HepG2 (cell line): ENCODE measurements around the gene AP3D1. TPM values are rescaled to one million over a fixed set of nuclear protein-coding genes. Genes with fewer than 3 reads are reported as not detected.

Source experiments
- ATAC-seq: fragments of 200-7000 bp; cut with Tn5 transposase; 3 replicates; pipeline ENCODE4 v1.9.1; 2020; ENCODE audit warnings: mild to moderate bottlenecking, moderate library complexity
- BruUV-seq: library from RNA; stranded (reverse); fragments of 400-500 nt; replicated peaks from 2 replicates; lab custom pipeline; 2021; lab: Mats Ljungman, UMichigan
- CTCF ChIA-PET: fragments of 300-600 bp; formaldehyde crosslinking; extraction: SDS; loops from one replicate; lab custom pipeline; 2021; ENCODE audit warnings: low total read pairs, inconsistent platforms, low intra/inter-chr PET ratio; lab: Yijun Ruan, JAX
- POLR2A ChIA-PET: fragments of 350-600 bp; sonication (Branson Sonifier 250); formaldehyde crosslinking; loops from one replicate; lab custom pipeline; 2020; ENCODE audit warnings: antibody characterized with exemption, inconsistent platforms; lab: Yijun Ruan, JAX
- DNase-seq: peaks from one replicate; pipeline ENCODE4 v3.0.0-alpha.2; 2015; ENCODE audit warnings: low spot score
- FAIRE-seq: peaks from 3 replicates; lab custom pipeline; 2011; peaks lifted over from hg19 to GRCh38; lab: Jason Lieb, UNC
- H2AFZ ChIP-seq: one replicate; pipeline ENCODE4 v1.6.1; 2011; ENCODE audit warnings: low read length, inconsistent platforms
- H3K27ac ChIP-seq: fragments of 300-600 bp; 3 replicates; pipeline ENCODE4 v1.8.0; 2011; ENCODE audit warnings: mixed run types, mild to moderate bottlenecking, mixed read lengths, low read length, inconsistent platforms; ENCODE audit not compliant: insufficient read depth; ENCODE audit errors: extremely low read length
- H3K27me3 ChIP-seq, 2 experiments: fragments of 200-600 bp in 1 of 2; 2 replicates in 1 of 2; 3 replicates in 1 of 2; pipeline versions ENCODE4 v1.6.0 to v1.8.0; 2011; ENCODE audit warnings: low read length in 2 of 2, mild to moderate bottlenecking in 2 of 2, moderate library complexity in 2 of 2, inconsistent platforms in 1 of 2; ENCODE audit not compliant: insufficient read depth in 2 of 2, control insufficient read depth in 1 of 2
- H3K36me3 ChIP-seq, 2 experiments: fragments of 200-600 bp in 1 of 2; replicated peaks in 1 of 2; 2 replicates in 1 of 2; 3 replicates in 1 of 2; pipeline versions ENCODE4 v1.5.1 to v1.8.0; 2011; ENCODE audit warnings: low read length in 2 of 2, inconsistent platforms in 1 of 2; ENCODE audit not compliant: insufficient read depth in 2 of 2, control insufficient read depth in 1 of 2
- H3K4me1 ChIP-seq: 2 replicates; pipeline ENCODE4 v1.5.1; 2012; ENCODE audit warnings: low read length, inconsistent platforms; ENCODE audit not compliant: insufficient read depth
- H3K4me2 ChIP-seq: 2 replicates; pipeline ENCODE4 v1.6.0; 2011; ENCODE audit warnings: low read depth, low read length, inconsistent platforms
- H3K4me3 ChIP-seq, 3 experiments: fragments of 200-600 bp in 1 of 3; sonication (generic), shearing (Covaris generic) in 1 of 3; replicated peaks in 1 of 3; 2 replicates each; pipeline ENCODE4 v1.5.1; 2011 to 2016; ENCODE audit warnings: low read length in 3 of 3, inconsistent platforms in 2 of 3, low read depth in 2 of 3, mild to moderate bottlenecking in 2 of 3, control low read depth in 1 of 3, mixed read lengths in 1 of 3; ENCODE audit not compliant: insufficient read depth in 1 of 3
- H3K79me2 ChIP-seq: one replicate; pipeline ENCODE4 v1.6.1; 2011; ENCODE audit warnings: low read length, inconsistent platforms; ENCODE audit not compliant: insufficient read depth
- H3K9ac ChIP-seq: 2 replicates; pipeline ENCODE4 v1.6.0; 2011; ENCODE audit warnings: mild to moderate bottlenecking, low read depth, low read length, inconsistent platforms; ENCODE audit not compliant: insufficient read depth
- H3K9me3 ChIP-seq: 2 replicates; pipeline ENCODE4 v1.5.1; 2012; ENCODE audit warnings: mild to moderate bottlenecking, low read length
- H4K20me1 ChIP-seq: 2 replicates; pipeline ENCODE4 v1.6.0; 2011; ENCODE audit warnings: inconsistent platforms, mild to moderate bottlenecking, low read length, moderate library complexity; ENCODE audit not compliant: insufficient read depth
- AGO2 ChIP-seq: fragments of 200-400 bp; formaldehyde crosslinking; optimal IDR thresholded peaks from 2 replicates; pipeline ENCODE3; 2017; ENCODE audit warnings: mild to moderate bottlenecking, low read depth, low read length, moderate library complexity
- KLF13 ChIP-seq: sonication (generic); formaldehyde crosslinking; IDR thresholded peaks from 2 replicates; pipeline ENCODE4 v1.4.0; 2020; ENCODE audit warnings: mild to moderate bottlenecking, missing genetic modification reagents
- ZNF407 ChIP-seq: sonication (generic); formaldehyde crosslinking; IDR thresholded peaks from one replicate; pipeline ENCODE4 v1.5.1; 2020; ENCODE audit warnings: mild to moderate bottlenecking, missing genetic modification reagents; ENCODE audit errors: not compliant biosample characterization
- WGBS: methylation state at CpG from one replicate; pipeline ENCODE4 v1.1.6; 2017; ENCODE audit warnings: low lambda C conversion rate; 5-methylcytosine and 5-hydroxymethylcytosine counted together
- in situ Hi-C: cut with HindIII; loops from 2 replicates; pipeline ENCODE4 v1.10.0; 2017; ENCODE audit warnings: low pct_unique_long_range_greater_than_20kb; ENCODE audit not compliant: extremely low pct_ligation_motif_present
- intact Hi-C: fragments of 100-400 bp; cut with micrococcal nuclease; formaldehyde crosslinking; loops from one replicate; pipeline ENCODE4 v1.10.0; 2022; ENCODE audit not compliant: unreplicated experiment
- polyA plus RNA-seq, 8 experiments: library from polyadenylated mRNA; depleted of rRNA in 3 of 8; stranded (reverse) in 7 of 8; unstranded in 1 of 8; fragments of >200 nt; fragmentation: Illumina TruSeq in 4 of 8; extraction: Trizol in 4 of 8; gene quantifications; 2 replicates each; pipeline versions ENCODE4 v1.2.1 to v1.2.3, GENCODE V29; 2011 to 2016; ENCODE audit warnings: low read depth in 4 of 8, missing spikeins in 1 of 8, mixed read lengths in 1 of 8; ENCODE audit not compliant: insufficient read depth in 1 of 8
- total RNA-seq, 5 experiments: library from RNA; depleted of rRNA; stranded (reverse); fragments of >200 nt; fragmentation: Illumina TruSeq; extraction: Trizol; gene quantifications; 2 replicates each; pipeline ENCODE4 v1.2.3, GENCODE V29; 2016; ENCODE audit warnings: low read depth in 1 of 5

The AP3D1 gene
- total and polyA plus RNA-seq, 2 of the 13 experiments (the other 11 are each of a cell fraction or from before 2014, with no cell fraction given): 68.0 to 82.6 TPM

GRCh38 chr19:2120821-2121220, 30.5 kb downstream of the AP3D1 start:
- Histone ChIP-seq H3K4me2 (no peak overlapping the region), H3K9me3 (no peaks in the 10 kb centered on the region), H3K4me3 (no peak overlapping the region), H3K27me3 (no peaks in the 10 kb centered on the region), H2AFZ (no peak overlapping the region), H3K36me3 (peaks cover 44 to 80% of the 10 kb centered on the region in 2 experiments), H3K9ac (no peak overlapping the region), H4K20me1 (no peaks in the 10 kb centered on the region), H3K4me1 (no peaks in the 10 kb centered on the region), H3K79me2 (no peaks in the 10 kb centered on the region), H3K27ac (no peak overlapping the region)
- intact Hi-C loops (no loop called here), in situ Hi-C loops (no loop called here)
- FAIRE-seq: no peak
- CTCF ChIA-PET: no interaction called here
- 97% methylated on average over 26 of the region's 26 CpGs for WGBS
- no TSS peak for BruUV-seq
- DNase-seq: no peak
- POLR2A ChIA-PET: no interaction called here
- ATAC-seq: no peak
- peak; percentile 7 for TF ChIP-seq AGO2
- no peak for TF ChIP-seq KLF13 (CRISPR knock-in tag)
- no peak for TF ChIP-seq ZNF407 (CRISPR knock-in tag)
